Stimulated activated CD8-positive, alpha-beta memory T cell treated with anti-CD3 and anti-CD28 coated beads, Interleukin-7, amount 100 ng/mL, for 1 hour (primary cell): ENCODE measurements around the gene APBA2.

Experiments
- DNase-seq, 2 donors: peaks; one replicate each; pipeline ENCODE4 v3.0.0-alpha.2; 2020; ENCODE audit warnings: low read depth in 2 of 2

APBA2 gene

GRCh38 chr15:28956491-28956890 is 70.7 kb downstream of the APBA2 start:
- no peak for DNase-seq

GRCh38 chr15:28957606-28958498 is 72.1 kb downstream of the APBA2 start:
- DNase-seq = no peak

- DNase-seq = no peak
Observed at GRCh38 chr15:28959326-28959725, 73.6 kb downstream of the APBA2 start.

- DNase-seq = no peak
Observed at GRCh38 chr15:28960979-28961378, 75.2 kb downstream of the APBA2 start.

- no peak for DNase-seq
Observed at GRCh38 chr15:28961391-28961790, 75.6 kb downstream of the APBA2 start.

- DNase-seq = no peak
Observed at GRCh38 chr15:28962851-28963710, 77.3 kb downstream of the APBA2 start.

GRCh38 chr15:28963711-28964081 is 77.9 kb downstream of the APBA2 start:
- no peak for DNase-seq

- DNase-seq = no peak
Observed at GRCh38 chr15:28964098-28964497, 78.3 kb downstream of the APBA2 start.

GRCh38 chr15:28967066-28967465 is 81.3 kb downstream of the APBA2 start:
- DNase-seq = no peak

- no peak for DNase-seq
Observed at GRCh38 chr15:28967990-28968389, 82.2 kb downstream of the APBA2 start.

GRCh38 chr15:28969511-28970085 is 83.8 kb downstream of the APBA2 start:
- DNase-seq = no peak

GRCh38 chr15:28974142-28974541 is 88.4 kb downstream of the APBA2 start:
- DNase-seq = peak in 1 of 2 donors; percentile 33

- peak; percentile 41 to 53 for DNase-seq
Observed at GRCh38 chr15:28975766-28976179, 90.0 kb downstream of the APBA2 start.

- no peak for DNase-seq
Observed at GRCh38 chr15:28977377-28978010, 91.7 kb downstream of the APBA2 start.

GRCh38 chr15:28978011-28978378 is 92.2 kb downstream of the APBA2 start:
- no peak for DNase-seq

GRCh38 chr15:28978661-28979060 is 92.9 kb downstream of the APBA2 start:
- DNase-seq = no peak

- no peak for DNase-seq
Observed at GRCh38 chr15:28979208-28979841, 93.6 kb downstream of the APBA2 start.

- no peak for DNase-seq
Observed at GRCh38 chr15:28980709-28981350, 95.1 kb downstream of the APBA2 start.

GRCh38 chr15:28981351-28981720 is 95.6 kb downstream of the APBA2 start:
- DNase-seq = no peak

GRCh38 chr15:28981921-28982320 is 96.1 kb downstream of the APBA2 start:
- DNase-seq = no peak

- DNase-seq = no peak
Observed at GRCh38 chr15:28982886-28983285, 97.1 kb downstream of the APBA2 start.
